Pericardium fibroblast (primary cell): Measurements from ENCODE around the gene GPR84. TPM values are rescaled to one million over a fixed set of nuclear protein-coding genes. Genes with fewer than 3 reads are reported as not detected.

Source experiments
- total RNA-seq: library from RNA; depleted of rRNA; stranded (reverse); fragments of >200 nt; gene quantifications from 2 replicates; pipeline ENCODE4 v1.2.3, GENCODE V29; 2015

Gene GPR84
- not detected in 2 replicates for total RNA-seq

DNA sequence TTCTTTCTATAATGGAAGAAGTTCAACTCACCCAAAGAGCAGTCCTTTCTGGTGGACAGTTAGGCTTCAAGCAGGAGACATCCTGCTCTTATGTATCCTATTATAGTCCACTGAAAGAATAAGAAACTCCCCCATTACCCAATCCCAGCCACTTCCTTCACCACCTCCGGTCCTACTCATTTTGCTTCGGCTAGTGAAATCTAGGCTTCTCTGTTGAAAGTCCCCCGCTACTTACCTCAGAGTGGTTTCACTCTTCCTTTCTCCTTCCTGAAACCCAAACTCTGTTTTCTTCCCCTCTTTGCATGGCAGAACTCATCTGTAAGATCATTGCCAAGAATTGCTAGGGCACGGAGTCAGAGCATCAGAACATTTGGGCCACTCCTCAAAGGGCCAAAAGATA lies at the start of gene GPR84:
GPR84 (minus strand) TSS at position 74 of the 400 bp plus-strand sequence. CDS start 635 bp downstream, outside the sequence.

DNA sequence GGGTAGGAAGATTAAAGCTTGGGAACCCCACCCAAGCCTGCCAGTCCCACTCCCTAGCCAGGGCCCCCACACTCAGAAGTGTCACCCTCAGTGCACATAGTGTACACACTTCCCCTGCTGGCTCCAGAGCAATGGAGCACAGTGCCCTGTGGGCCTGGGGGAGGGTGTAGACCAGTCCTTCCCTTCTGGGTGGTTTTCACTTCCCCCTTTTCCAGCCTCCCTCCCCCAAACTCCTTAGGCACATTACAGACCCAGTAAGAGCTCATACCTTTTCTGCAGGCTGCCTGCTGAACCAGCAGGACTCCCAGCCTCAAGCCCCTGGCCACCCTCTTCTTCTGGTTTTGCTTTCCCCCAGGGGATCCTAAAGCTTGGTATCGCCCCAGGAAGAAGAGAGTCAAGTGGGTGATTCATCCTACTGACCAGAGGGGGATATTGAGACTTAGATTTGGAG lies 20.3 kb upstream of the GPR84 start, which contains the start of gene ZNF385A:
ZNF385A (minus strand) TSS at position 143 of the 451 bp plus-strand sequence. CDS start 219 bp downstream, outside the sequence.

GRCh38 chr12:54324617-54325441 lies 39.5 kb downstream of the GPR84 start, which contains the start of gene COPZ1:
TSS of gene COPZ1 (plus strand) at chr12:54325131. CDS start at chr12:54325164, 33 bp downstream.

Other genes with a start within 250 kb of the GPR84 start
- 24.3 and 34.7 TPM in 2 replicates for gene SMUG1, start 175.5 kb downstream of the GPR84 start, total RNA-seq
- 25.4 and 27.2 TPM in 2 replicates for gene CBX5, start 84.4 kb downstream of the GPR84 start, total RNA-seq
- 412 and 512 TPM in 2 replicates for gene HNRNPA1, start 83.8 kb downstream of the GPR84 start, total RNA-seq
- not detected in 2 replicates for gene NFE2, start 63.5 kb downstream of the GPR84 start, total RNA-seq
- 126 and 134 TPM in 2 replicates for gene COPZ1, start 39.4 kb downstream of the GPR84 start, total RNA-seq
- 1.9 and 5.6 TPM in 2 replicates for gene ZNF385A, start 20.2 kb upstream of the GPR84 start, total RNA-seq
- 223 and 233 TPM in 2 replicates for gene ITGA5, start 54.8 kb upstream of the GPR84 start, total RNA-seq
- gene GTSF1, start 109.1 kb upstream of the GPR84 start, total RNA-seq: not detected in 2 replicates
- gene NCKAP1L, start 133.3 kb upstream of the GPR84 start, total RNA-seq: not detected in 2 replicates
- 0.51 TPM in 1 of 2 replicates, not detected in the other for gene PDE1B, start 185.1 kb upstream of the GPR84 start, total RNA-seq
- not detected in 2 replicates for gene PPP1R1A, start 224.2 kb upstream of the GPR84 start, total RNA-seq